Vagina (tissue), 2 donors: ENCODE results near the gene NUBPL.

Source experiments
- CTCF ChIP-seq, 3 experiments: fragments of 450-650 bp in 2 of 3; fragments of 200-600 bp in 1 of 3; sonication (generic) in 1 of 3; IDR thresholded peaks; one replicate each; pipeline ENCODE4 v1.5.1; 2017 to 2019; ENCODE audit warnings: antibody characterized with exemption in 3 of 3, mild to moderate bottlenecking in 2 of 3, moderate library complexity in 2 of 3
- POLR2A ChIP-seq, 2 donors: fragments of 450-650 bp; IDR thresholded peaks; one replicate each; pipeline ENCODE4 v1.6.1; 2017; ENCODE audit warnings: antibody characterized with exemption in 2 of 2, mild to moderate bottlenecking in 2 of 2, moderate library complexity in 2 of 2
- POLR2AphosphoS5 ChIP-seq, 2 donors: sonication (generic); formaldehyde crosslinking; IDR thresholded peaks; one replicate each; pipeline ENCODE4 v1.9.0; 2017; ENCODE audit warnings: antibody characterized with exemption in 2 of 2, mild to moderate bottlenecking in 2 of 2, low read depth in 1 of 2; ENCODE audit not compliant: insufficient read depth in 1 of 2

- TF ChIP-seq CTCF (IDR thresholded peaks at IDR 0.05), result no peak
- no peak for TF ChIP-seq POLR2AphosphoS5 (IDR thresholded peaks at IDR 0.05; ENCODE audit: insufficient read depth in 1 of 2, low read depth in 1 of 2)
- no peak for TF ChIP-seq POLR2A (IDR thresholded peaks at IDR 0.05)
Observed at GRCh38 chr14:31770271-31770670, 209.1 kb downstream of the NUBPL start.
